ENCODE measurements around the gene RMDN3. TPM values are rescaled to one million over a fixed set of nuclear protein-coding genes. Genes with fewer than 3 reads are reported as not detected.
A peak's percentile ranks its signal among the peaks of the same experiment; 100 is the strongest.

RMDN3 gene
- total RNA-seq, 2 donors from 2014 or later, result 17.2 to 34.5 TPM

- Histone ChIP-seq H3K4me3 (peak overlapping the region; percentile 98), H3K9me3 (no peaks in the 10 kb centered on the region), H3K4me1 (ENCODE audit: control insufficient read depth in 1 of 2, low read depth in 2 of 2) (peaks cover 7 to 20% of the 10 kb centered on the region in 2 donors), H3K36me3 (peaks cover 14% of the 10 kb centered on the region), H3K27me3 (replicated peaks; ENCODE audit: insufficient read depth) (no peaks in the 10 kb centered on the region), H3K27ac (peak overlapping the region; percentile 69)
- DNase-seq (ENCODE audit: low spot score) (no peak), ATAC-seq (ENCODE audit: insufficient number of reproducible peaks, low FRiP score, low read depth) (no peak)
- no peak for TF ChIP-seq CTCF (IDR thresholded peaks at IDR 0.05)
These were observed 756 bp upstream of the RMDN3 start for GRCh38 chr15:40755812-40756208.

GRCh38 chr15:40754574-40754882 is 526 bp downstream of the RMDN3 start:
- Histone ChIP-seq H3K36me3 (peaks cover 24% of the 10 kb centered on the region), H3K27ac (peak overlapping the region in 1 of 2 donors; percentile 85), H3K4me1 (ENCODE audit: control insufficient read depth in 1 of 2, low read depth in 2 of 2) (peaks cover 7 to 20% of the 10 kb centered on the region in 2 donors), H3K9me3 (no peaks in the 10 kb centered on the region), H3K27me3 (replicated peaks; ENCODE audit: insufficient read depth) (no peaks in the 10 kb centered on the region), H3K4me3 (peak overlapping the region; percentile 98)
- DNase-seq (ENCODE audit: low spot score) (no peak), ATAC-seq (ENCODE audit: insufficient number of reproducible peaks, low FRiP score, low read depth) (no peak)
- TF ChIP-seq CTCF (IDR thresholded peaks at IDR 0.05), result no peak

GRCh38 chr15:40751745-40752144 is 3.3 kb downstream of the RMDN3 start:
- ATAC-seq (ENCODE audit: insufficient number of reproducible peaks, low FRiP score, low read depth), result no peak
- Histone ChIP-seq H3K4me1 (ENCODE audit: control insufficient read depth in 1 of 2, low read depth in 2 of 2) (peaks cover 7 to 20% of the 10 kb centered on the region in 2 donors), H3K4me3 (no peak overlapping the region), H3K9me3 (no peaks in the 10 kb centered on the region), H3K36me3 (peaks cover 30% of the 10 kb centered on the region), H3K27me3 (replicated peaks; ENCODE audit: insufficient read depth) (no peaks in the 10 kb centered on the region), H3K27ac (no peak overlapping the region)
- DNase-seq (ENCODE audit: low spot score), result no peak
- TF ChIP-seq CTCF (IDR thresholded peaks at IDR 0.05), result no peak

GRCh38 chr15:40750885-40751284 is 4.2 kb downstream of the RMDN3 start:
- Histone ChIP-seq H3K27me3 (replicated peaks; ENCODE audit: insufficient read depth) (no peaks in the 10 kb centered on the region), H3K4me1 (ENCODE audit: control insufficient read depth in 1 of 2, low read depth in 2 of 2) (peaks cover 7 to 18% of the 10 kb centered on the region in 2 donors), H3K9me3 (no peaks in the 10 kb centered on the region), H3K4me3 (no peak overlapping the region), H3K27ac (no peak overlapping the region), H3K36me3 (peaks cover 30% of the 10 kb centered on the region)
- DNase-seq (ENCODE audit: low spot score) (no peak), ATAC-seq (ENCODE audit: insufficient number of reproducible peaks, low FRiP score, low read depth) (no peak)
- TF ChIP-seq CTCF (IDR thresholded peaks at IDR 0.05), result no peak

- Histone ChIP-seq H3K27ac (no peak overlapping the region), H3K27me3 (replicated peaks; ENCODE audit: insufficient read depth) (no peaks in the 10 kb centered on the region), H3K36me3 (peaks cover 45% of the 10 kb centered on the region), H3K4me3 (no peak overlapping the region), H3K4me1 (ENCODE audit: control insufficient read depth in 1 of 2, low read depth in 2 of 2) (peaks cover 4 to 10% of the 10 kb centered on the region in 2 donors), H3K9me3 (no peaks in the 10 kb centered on the region)
- no peak for DNase-seq (ENCODE audit: low spot score)
- no peak for ATAC-seq (ENCODE audit: insufficient number of reproducible peaks, low FRiP score, low read depth)
- no peak for TF ChIP-seq CTCF (IDR thresholded peaks at IDR 0.05)
These were observed 5.9 kb downstream of the RMDN3 start for GRCh38 chr15:40749151-40749630.

All from thoracic aorta (tissue), 2 donors.